Measurements from ENCODE around the gene BEGAIN.

Gene BEGAIN

GRCh38 chr14:100581228-100582145, 5.7 kb downstream of the BEGAIN start:
- no peak for DNase-seq (ENCODE audit: low spot score)

GRCh38 chr14:100580316-100581227, 6.6 kb downstream of the BEGAIN start:
- DNase-seq (ENCODE audit: low spot score): no peak

- peak; percentile 58 for DNase-seq (ENCODE audit: low spot score)
Measured at GRCh38 chr14:100578552-100578951, 8.7 kb downstream of the BEGAIN start.

- no peak for DNase-seq (ENCODE audit: low spot score)
Measured at GRCh38 chr14:100577986-100578431, 9.2 kb downstream of the BEGAIN start.

- no peak for DNase-seq (ENCODE audit: low spot score)
Measured at GRCh38 chr14:100577321-100577985, 9.8 kb downstream of the BEGAIN start.

GRCh38 chr14:100576091-100577085, 10.8 kb downstream of the BEGAIN start:
- no peak for DNase-seq (ENCODE audit: low spot score)

GRCh38 chr14:100575266-100575995, 11.8 kb downstream of the BEGAIN start:
- no peak for DNase-seq (ENCODE audit: low spot score)

- DNase-seq (ENCODE audit: low spot score): no peak
Measured at GRCh38 chr14:100574642-100575031, 12.6 kb downstream of the BEGAIN start.

GRCh38 chr14:100573757-100574641, 13.2 kb downstream of the BEGAIN start:
- no peak for DNase-seq (ENCODE audit: low spot score)

GRCh38 chr14:100573002-100573756, 14.0 kb downstream of the BEGAIN start:
- no peak for DNase-seq (ENCODE audit: low spot score)

- DNase-seq (ENCODE audit: low spot score): no peak
Measured at GRCh38 chr14:100572543-100572942, 14.7 kb downstream of the BEGAIN start.

GRCh38 chr14:100571837-100572236, 15.4 kb downstream of the BEGAIN start:
- DNase-seq (ENCODE audit: low spot score): no peak

GRCh38 chr14:100570726-100571454, 16.3 kb downstream of the BEGAIN start:
- no peak for DNase-seq (ENCODE audit: low spot score)

GRCh38 chr14:100569734-100570286, 17.4 kb downstream of the BEGAIN start:
- DNase-seq (ENCODE audit: low spot score): no peak

- no peak for DNase-seq (ENCODE audit: low spot score)
Measured at GRCh38 chr14:100568998-100569733, 18.1 kb downstream of the BEGAIN start.

GRCh38 chr14:100568164-100568997, 18.8 kb downstream of the BEGAIN start:
- no peak for DNase-seq (ENCODE audit: low spot score)
